SJSA1 (cell line): ENCODE results near the gene NOX3. TPM values are rescaled to one million over a fixed set of nuclear protein-coding genes. Genes with fewer than 3 reads are reported as not detected.
A peak's percentile ranks its signal among the peaks of the same experiment; 100 is the strongest.

Experiments
- DNase-seq, 2 experiments: peaks; one replicate each; pipeline ENCODE4 v3.0.0-alpha.2; 2015 to 2020; ENCODE audit warnings: low spot score in 2 of 2, low read depth in 1 of 2
- H3K27ac ChIP-seq: fragments of 250-450 bp; sonication (Bioruptor Pico); 2 replicates; pipeline ENCODE4 v1.5.1; 2020; ENCODE audit warnings: mild to moderate bottlenecking, moderate library complexity
- H3K27me3 ChIP-seq: fragments of 250-450 bp; sonication (Bioruptor Pico); replicated peaks from 2 replicates; pipeline ENCODE4 v1.5.1; 2020; ENCODE audit warnings: mild to moderate bottlenecking, moderate library complexity
- H3K36me3 ChIP-seq: fragments of 250-450 bp; sonication (Bioruptor Pico); 2 replicates; pipeline ENCODE4 v1.5.1; 2020; ENCODE audit warnings: mild to moderate bottlenecking
- H3K4me1 ChIP-seq: fragments of 250-450 bp; sonication (Bioruptor Pico); replicated peaks from 2 replicates; pipeline ENCODE4 v1.6.1; 2021; ENCODE audit warnings: mild to moderate bottlenecking
- H3K4me3 ChIP-seq: fragments of 250-450 bp; sonication (Bioruptor Pico); 2 replicates; pipeline ENCODE4 v1.5.1; 2020; ENCODE audit warnings: mild to moderate bottlenecking
- H3K9me3 ChIP-seq: fragments of 250-450 bp; sonication (Bioruptor Pico); replicated peaks from 2 replicates; pipeline ENCODE4 v1.5.1; 2020; ENCODE audit warnings: mild to moderate bottlenecking
- total RNA-seq: library from RNA; depleted of rRNA; stranded (reverse); fragments of >200 nt; shearing (Covaris generic); gene quantifications from 2 replicates; pipeline ENCODE4 v1.2.3, GENCODE V29; 2014

NOX3 gene
- total RNA-seq, 1 experiment from 2014 or later: not detected

DNA sequence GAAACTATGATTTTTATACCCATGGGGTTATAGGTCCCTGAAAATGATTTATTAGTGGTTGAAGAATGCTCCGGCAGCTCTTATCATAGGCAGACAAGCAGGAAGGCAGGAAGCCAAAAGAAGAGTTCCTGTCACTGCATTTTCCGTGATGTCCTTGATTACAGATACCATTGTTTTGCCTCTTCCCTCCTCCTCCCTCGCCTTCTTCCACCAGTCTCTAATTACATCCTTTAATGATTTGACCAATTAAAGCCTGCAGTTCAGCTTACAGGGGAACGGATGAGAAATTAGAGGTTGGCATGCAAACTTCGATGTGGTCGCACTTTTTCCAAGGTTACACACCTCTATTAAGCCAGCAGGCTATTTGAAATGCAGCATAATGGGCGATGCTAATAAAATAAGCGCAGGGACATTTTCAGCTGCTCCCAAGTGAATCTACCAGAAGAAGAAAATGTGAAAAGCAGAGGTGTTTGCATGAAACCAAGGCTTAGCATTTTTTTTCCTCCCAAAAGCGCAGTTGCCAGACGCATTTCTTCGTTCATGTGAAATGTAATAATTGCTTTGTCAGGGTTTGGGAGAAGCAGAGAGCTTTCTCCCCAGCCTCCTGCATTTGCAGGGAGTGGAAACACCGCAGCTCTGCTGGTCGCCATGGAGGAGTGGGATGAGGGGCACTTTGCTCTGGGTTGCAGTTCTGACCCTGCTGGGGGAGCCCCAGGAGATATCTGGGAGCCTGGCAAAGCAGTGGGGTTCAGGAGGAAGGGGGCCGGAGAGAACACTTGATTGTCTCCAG is 6.0 kb downstream of the NOX3 start:
- Histone ChIP-seq H3K27me3 (no peaks in the 10 kb centered on the region), H3K36me3 (no peaks in the 10 kb centered on the region), H3K4me1 (no peaks in the 10 kb centered on the region), H3K27ac (no peak overlapping the region), H3K4me3 (no peak overlapping the region), H3K9me3 (no peaks in the 10 kb centered on the region)
- no peak for DNase-seq

DNA sequence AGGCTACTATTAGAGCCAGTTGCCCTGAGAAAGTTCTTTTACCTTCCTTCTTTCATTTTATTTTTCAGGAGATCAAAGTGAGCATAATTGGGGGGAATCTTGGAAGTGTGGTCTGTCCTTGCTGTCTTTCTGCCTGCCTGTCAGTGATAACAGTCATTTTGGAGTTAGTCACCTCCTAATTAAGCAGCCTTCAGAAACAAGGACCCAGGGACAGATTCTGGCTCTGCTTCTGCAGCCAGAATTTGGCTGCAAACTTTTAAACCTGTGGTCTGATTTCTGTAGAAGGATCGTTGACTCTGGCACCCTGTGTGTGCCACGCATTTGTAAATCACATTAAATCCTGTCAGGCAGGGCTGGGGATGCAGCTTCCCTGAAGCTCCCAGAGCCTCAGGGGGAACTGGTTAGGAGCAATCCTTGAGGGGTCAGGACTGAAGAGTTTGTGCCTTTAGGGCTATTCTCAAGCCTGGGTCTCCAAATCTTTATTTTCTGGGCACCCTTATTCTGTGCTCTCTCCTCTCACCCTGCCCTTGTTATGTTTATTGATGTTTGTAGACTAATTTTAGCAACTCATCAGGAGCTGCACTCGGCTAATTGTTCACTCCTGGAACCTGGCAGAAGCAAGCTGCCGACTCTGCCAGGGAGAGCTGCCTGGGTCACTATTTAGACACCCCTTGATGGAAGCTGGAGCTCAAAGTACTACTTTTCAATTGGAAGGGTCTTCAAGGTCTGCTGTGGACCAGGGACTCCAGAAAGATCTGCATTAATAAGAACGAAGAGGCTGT is 6.8 kb downstream of the NOX3 start:
- H3K27me3 ChIP-seq: no peaks in the 10 kb centered on the region
- no peaks in the 10 kb centered on the region for H3K4me1 ChIP-seq
- no peaks in the 10 kb centered on the region for H3K9me3 ChIP-seq
- H3K27ac ChIP-seq: no peak overlapping the region
- H3K36me3 ChIP-seq: no peaks in the 10 kb centered on the region
- no peak for DNase-seq
- H3K4me3 ChIP-seq: no peak overlapping the region

GRCh38 chr6:155447949-155448348 is 7.7 kb downstream of the NOX3 start:
- DNase-seq: no peak
- H3K27me3 ChIP-seq: no peaks in the 10 kb centered on the region
- no peaks in the 10 kb centered on the region for H3K4me1 ChIP-seq
- no peak overlapping the region for H3K27ac ChIP-seq
- no peak overlapping the region for H3K4me3 ChIP-seq
- no peaks in the 10 kb centered on the region for H3K9me3 ChIP-seq
- H3K36me3 ChIP-seq: no peaks in the 10 kb centered on the region

DNA sequence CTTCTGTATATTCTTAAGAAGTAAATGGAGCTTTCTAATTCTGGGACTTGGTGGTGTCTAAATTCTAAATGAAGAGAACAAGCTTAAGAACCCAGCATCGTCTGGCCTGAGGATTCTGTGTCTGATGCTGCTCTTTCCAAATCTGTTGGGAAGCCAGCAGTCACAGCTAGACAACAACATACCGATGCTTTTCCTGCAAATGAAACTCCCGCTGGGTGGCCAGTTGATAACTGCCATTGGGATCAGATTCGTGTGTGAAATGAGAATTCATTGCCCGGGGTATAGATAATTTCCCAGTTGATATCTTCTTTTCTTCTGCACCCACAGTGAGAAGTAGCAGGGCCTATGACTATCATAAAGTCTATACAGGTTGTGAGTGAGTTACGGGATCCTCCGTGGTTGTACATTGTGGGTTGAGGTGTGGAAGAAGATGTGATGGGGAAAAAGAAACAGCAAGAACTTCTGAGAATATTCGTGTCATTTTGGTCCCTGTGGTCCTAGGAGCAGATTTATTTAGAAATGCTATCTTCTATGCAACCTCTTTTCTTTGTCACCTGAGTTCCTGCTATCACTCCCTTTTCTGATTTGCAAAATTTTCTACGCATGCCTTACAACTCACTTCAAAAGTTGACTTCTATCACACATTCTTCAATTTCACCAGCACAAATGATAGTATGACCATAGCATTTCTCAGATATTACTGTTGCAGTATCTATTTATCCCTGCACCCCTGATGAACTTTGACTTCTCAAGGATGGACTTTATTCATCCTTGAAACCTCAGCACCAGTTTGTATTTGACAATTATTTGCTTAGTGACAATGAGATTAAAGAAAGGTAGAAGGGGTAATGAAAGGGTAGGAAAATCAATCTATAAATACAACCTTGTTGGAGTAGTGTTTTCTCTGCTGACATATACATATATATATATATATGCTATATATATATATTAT is 10.4 kb downstream of the NOX3 start:
- DNase-seq: no peak
- Histone ChIP-seq H3K9me3 (no peaks in the 10 kb centered on the region), H3K4me1 (no peaks in the 10 kb centered on the region), H3K27me3 (no peaks in the 10 kb centered on the region), H3K27ac (no peak overlapping the region), H3K4me3 (no peak overlapping the region), H3K36me3 (no peaks in the 10 kb centered on the region)

GRCh38 chr6:155444120-155444917 is 11.3 kb downstream of the NOX3 start:
- no peak overlapping the region for H3K4me3 ChIP-seq
- H3K27me3 ChIP-seq: no peaks in the 10 kb centered on the region
- H3K36me3 ChIP-seq: no peaks in the 10 kb centered on the region
- no peaks in the 10 kb centered on the region for H3K9me3 ChIP-seq
- H3K27ac ChIP-seq: no peak overlapping the region
- DNase-seq: peak in 1 of 2 experiments; percentile 4
- H3K4me1 ChIP-seq: no peaks in the 10 kb centered on the region

- DNase-seq: no peak
- no peaks in the 10 kb centered on the region for H3K9me3 ChIP-seq
- H3K4me3 ChIP-seq: no peak overlapping the region
- H3K27me3 ChIP-seq: no peaks in the 10 kb centered on the region
- H3K27ac ChIP-seq: no peak overlapping the region
- H3K36me3 ChIP-seq: no peaks in the 10 kb centered on the region
- no peaks in the 10 kb centered on the region for H3K4me1 ChIP-seq
Measured at GRCh38 chr6:155443168-155443567, 12.5 kb downstream of the NOX3 start.

DNA sequence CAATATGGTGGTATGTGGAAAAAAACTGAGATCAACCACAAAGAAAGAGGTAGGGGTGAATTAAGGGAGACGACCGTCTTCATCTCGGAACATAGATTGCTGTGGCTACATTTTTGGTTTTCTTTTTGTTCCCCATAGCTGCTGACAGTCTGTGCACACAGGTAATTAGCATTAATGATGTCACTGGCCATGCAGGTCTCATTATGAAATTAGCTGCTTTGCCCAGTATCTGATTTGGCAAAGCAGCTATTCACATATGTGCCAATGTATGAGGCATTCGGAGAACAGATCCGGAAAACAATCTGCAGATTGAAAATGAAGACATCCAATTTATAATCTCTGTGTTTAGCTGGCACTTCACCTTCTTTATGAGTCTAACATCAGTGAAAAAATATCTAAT is 13.1 kb downstream of the NOX3 start:
- Histone ChIP-seq H3K27ac (no peak overlapping the region), H3K4me1 (no peaks in the 10 kb centered on the region), H3K4me3 (no peak overlapping the region), H3K27me3 (no peaks in the 10 kb centered on the region), H3K9me3 (no peaks in the 10 kb centered on the region), H3K36me3 (no peaks in the 10 kb centered on the region)
- no peak for DNase-seq

DNA sequence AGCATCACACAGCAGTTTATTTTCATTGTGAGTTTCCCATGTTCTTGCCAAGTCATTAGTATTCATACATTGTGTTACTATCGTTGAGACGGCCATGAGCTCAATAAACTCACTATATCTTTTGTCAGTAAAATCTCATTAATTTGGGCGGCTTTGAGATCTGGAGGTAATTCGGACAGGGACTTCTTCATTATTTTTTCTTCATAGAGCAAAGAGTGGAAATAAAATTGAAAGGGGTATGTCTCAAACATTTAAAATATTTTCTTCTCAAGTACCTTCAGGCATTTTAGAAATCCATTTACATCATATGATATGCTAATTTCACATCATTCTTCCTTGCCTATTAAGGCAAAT is 14.6 kb downstream of the NOX3 start:
- no peaks in the 10 kb centered on the region for H3K36me3 ChIP-seq
- H3K9me3 ChIP-seq: no peaks in the 10 kb centered on the region
- H3K27ac ChIP-seq: no peak overlapping the region
- H3K4me3 ChIP-seq: no peak overlapping the region
- DNase-seq: no peak
- H3K27me3 ChIP-seq: no peaks in the 10 kb centered on the region
- no peaks in the 10 kb centered on the region for H3K4me1 ChIP-seq

DNA sequence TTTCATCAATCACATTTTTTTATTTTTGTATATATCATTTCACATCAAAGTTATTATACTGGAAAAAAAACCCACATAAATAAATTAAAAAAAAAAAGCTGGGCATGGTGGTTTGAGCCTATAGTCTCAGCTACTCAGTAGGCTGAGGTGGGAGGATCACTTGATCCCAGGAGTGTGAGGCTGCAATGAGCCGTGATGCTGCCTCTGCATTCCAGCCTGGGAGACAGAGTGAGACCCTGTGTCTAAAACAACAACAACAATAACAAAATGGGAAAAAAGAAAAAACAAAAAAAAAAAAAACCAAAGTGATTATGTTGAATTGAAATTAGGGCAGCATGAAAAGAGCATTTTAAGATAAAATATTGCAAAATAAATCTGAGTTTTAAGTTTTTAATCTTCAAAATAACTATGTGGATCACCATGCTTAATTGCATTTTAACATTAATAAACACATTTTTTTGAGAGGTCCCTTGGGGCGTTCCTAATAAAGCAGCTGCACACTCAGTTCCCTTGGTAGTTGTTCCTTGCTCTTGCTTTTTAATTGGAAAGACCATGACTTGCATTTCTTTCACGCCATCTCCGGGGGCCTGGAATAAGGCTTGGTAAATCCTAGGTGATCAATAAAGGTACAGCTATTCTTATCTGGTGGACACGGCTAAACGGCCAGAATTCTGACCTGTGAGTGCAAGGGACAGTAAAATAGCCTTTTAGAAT is 15.1 kb downstream of the NOX3 start:
- no peak for DNase-seq
- no peaks in the 10 kb centered on the region for H3K9me3 ChIP-seq
- H3K4me1 ChIP-seq: no peaks in the 10 kb centered on the region
- no peak overlapping the region for H3K4me3 ChIP-seq
- no peak overlapping the region for H3K27ac ChIP-seq
- no peaks in the 10 kb centered on the region for H3K36me3 ChIP-seq
- H3K27me3 ChIP-seq: no peaks in the 10 kb centered on the region

DNA sequence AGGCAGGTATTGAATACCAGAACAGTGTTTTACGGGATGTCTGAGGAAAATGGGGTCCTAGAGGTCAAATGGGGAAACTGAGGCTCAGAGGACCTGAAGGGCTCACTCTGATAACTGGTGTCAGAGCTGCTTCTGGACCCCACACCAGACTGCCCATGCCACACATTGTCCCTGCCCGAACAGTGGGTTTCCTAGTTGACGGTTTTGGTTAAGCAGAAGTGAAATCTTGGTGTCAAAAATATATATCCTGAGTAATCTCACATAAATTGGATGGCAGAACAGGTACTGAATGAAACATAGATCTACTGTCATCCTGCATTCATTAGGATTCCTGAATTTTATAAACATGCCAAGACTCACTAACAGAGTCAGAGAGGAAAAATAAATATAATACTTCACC is 16.3 kb downstream of the NOX3 start:
- no peaks in the 10 kb centered on the region for H3K9me3 ChIP-seq
- H3K4me1 ChIP-seq: no peaks in the 10 kb centered on the region
- no peaks in the 10 kb centered on the region for H3K27me3 ChIP-seq
- no peak overlapping the region for H3K4me3 ChIP-seq
- no peak for DNase-seq
- H3K27ac ChIP-seq: no peak overlapping the region
- H3K36me3 ChIP-seq: no peaks in the 10 kb centered on the region

DNA sequence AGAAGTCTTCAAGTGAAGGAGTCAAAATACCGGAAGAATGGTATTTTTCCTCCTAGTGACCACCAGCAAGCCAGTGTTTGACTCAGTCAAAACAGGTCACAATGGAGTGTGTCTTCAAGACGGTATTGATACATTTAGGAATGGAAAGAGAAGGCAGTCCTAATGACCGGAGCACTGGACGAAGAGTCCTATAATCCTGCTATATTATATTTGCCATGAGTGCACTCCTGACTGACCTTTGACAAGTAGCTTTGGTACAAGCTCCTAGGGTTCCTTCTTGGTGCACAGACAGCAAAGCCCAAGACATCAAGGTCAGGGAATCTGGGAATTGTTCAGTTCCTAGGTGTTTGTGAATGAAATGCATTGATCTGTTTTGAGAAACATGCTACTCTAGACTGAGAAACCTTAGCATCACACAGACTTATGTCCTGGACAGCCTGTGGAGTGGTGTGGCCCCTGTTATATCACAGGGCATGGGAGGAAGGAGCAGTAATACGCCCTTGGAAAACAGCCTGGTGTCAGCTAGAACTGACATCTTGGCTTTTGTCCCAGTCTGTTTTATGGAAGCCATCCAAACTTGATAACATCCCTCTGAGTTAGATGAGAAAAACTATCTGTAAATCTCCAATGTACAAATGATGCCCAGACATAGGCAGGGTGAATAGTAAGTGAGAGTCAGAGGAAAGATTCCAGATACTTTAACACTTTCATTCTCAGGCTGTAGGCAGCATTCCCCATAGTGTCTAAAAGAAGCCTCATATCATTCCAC is 18.5 kb downstream of the NOX3 start:
- H3K36me3 ChIP-seq: no peaks in the 10 kb centered on the region
- no peak overlapping the region for H3K27ac ChIP-seq
- no peak for DNase-seq

DNA sequence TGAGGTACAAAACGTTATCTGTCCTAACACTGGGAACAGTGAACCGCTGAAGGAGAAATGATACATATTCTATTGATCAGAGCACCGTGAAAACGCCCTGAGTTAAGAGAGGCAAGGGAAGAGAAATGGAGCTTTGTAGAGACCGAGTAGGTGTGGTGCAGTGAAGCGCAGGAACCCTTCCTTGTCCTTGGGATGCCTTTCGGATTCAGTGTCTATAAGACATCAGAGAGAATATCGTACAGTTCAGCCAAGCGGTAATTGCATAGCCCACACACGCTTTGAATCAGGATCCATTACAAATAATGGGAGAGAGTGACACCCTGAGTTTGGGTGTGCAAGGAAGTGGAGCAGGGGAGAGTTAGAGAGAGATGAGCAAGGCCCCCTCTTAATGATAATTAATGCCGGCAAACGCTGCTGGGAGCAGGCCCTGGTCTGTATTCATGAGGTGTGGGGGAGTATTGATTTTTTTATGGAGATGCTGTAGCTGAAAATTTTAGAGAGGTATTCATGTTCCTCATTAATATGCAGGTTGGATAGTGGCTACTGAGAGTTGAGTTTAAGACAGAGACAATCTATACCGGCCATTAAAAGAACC is 20.7 kb downstream of the NOX3 start:
- H3K36me3 ChIP-seq: no peaks in the 10 kb centered on the region
- no peaks in the 10 kb centered on the region for H3K27me3 ChIP-seq
- no peak overlapping the region for H3K27ac ChIP-seq
- no peak for DNase-seq
- H3K4me1 ChIP-seq: 0 out of 2 replicates have a peak, but pooled peaks cover 3% of the 10 kb centered on the region
- H3K4me3 ChIP-seq: no peak overlapping the region
- H3K9me3 ChIP-seq: no peaks in the 10 kb centered on the region

More for the DNA sequence above, 18.5 kb downstream of the NOX3 start:
- Histone ChIP-seq H3K9me3 (no peaks in the 10 kb centered on the region), H3K4me1 (0 out of 2 replicates have a peak, but pooled peaks cover 3% of the 10 kb centered on the region), H3K27me3 (no peaks in the 10 kb centered on the region), H3K4me3 (no peak overlapping the region)
